Activated CD8-positive, alpha-beta memory T cell treated with anti-CD3 and anti-CD28 coated beads for 36 hours (primary cell): ENCODE measurements around the gene MSI2. TPM values are rescaled to one million over a fixed set of nuclear protein-coding genes. Genes with fewer than 3 reads are reported as not detected.

Experiments used
- CTCF ChIA-PET: fragments of 350-600 bp; sonication (Branson Sonifier 250); formaldehyde crosslinking; loops from one replicate; lab custom pipeline; 2021; ENCODE audit warnings: antibody characterized with exemption; lab: Charles Lee
- POLR2A ChIA-PET: fragments of 350-600 bp; sonication (Branson Sonifier 250); formaldehyde crosslinking; loops from one replicate; lab custom pipeline; 2021; ENCODE audit warnings: antibody characterized with exemption; lab: Charles Lee
- total RNA-seq, 2 experiments: library from RNA; stranded (reverse); gene quantifications; one replicate each; pipeline ENCODE4 v1.2.3, GENCODE V29; 2021

The MSI2 gene
- total RNA-seq, 2 experiments from 2014 or later: 56.5 to 59.6 TPM

GRCh38 chr17:57326764-57327163, 70.4 kb downstream of the MSI2 start:
- POLR2A ChIA-PET: interaction anchor here (0.6 kb wide), 1 partner anchor 115 kb away, joined by 3 read pairs; no protein-coding TSS in a partner anchor
- CTCF ChIA-PET: interaction anchor here (1.1 kb wide), 2 partner anchors 9 to 84 kb away, joined by 3 to 4 read pairs; no protein-coding TSS in a partner anchor

GRCh38 chr17:57327176-57327970, 71.0 kb downstream of the MSI2 start:
- POLR2A ChIA-PET: no interaction called here
- CTCF ChIA-PET: interaction anchor here (1.1 kb wide), 2 partner anchors 10 to 84 kb away, joined by 3 to 4 read pairs; no protein-coding TSS in a partner anchor

GRCh38 chr17:57328109-57328882, 72.0 kb downstream of the MSI2 start:
- ChIA-PET CTCF (no interaction called here), POLR2A (no interaction called here)

GRCh38 chr17:57329380-57330214, 73.3 kb downstream of the MSI2 start:
- ChIA-PET POLR2A (no interaction called here), CTCF (interaction anchor here (1.2 kb wide), 1 partner anchor 87 kb away, joined by 4 read pairs; no protein-coding TSS in a partner anchor)

GRCh38 chr17:57330587-57330986, 74.3 kb downstream of the MSI2 start:
- POLR2A ChIA-PET: no interaction called here
- CTCF ChIA-PET: no interaction called here

GRCh38 chr17:57331423-57331822, 75.1 kb downstream of the MSI2 start:
- ChIA-PET POLR2A (no interaction called here), CTCF (no interaction called here)

- POLR2A ChIA-PET: no interaction called here
- CTCF ChIA-PET: no interaction called here
Observed at GRCh38 chr17:57332501-57332900, 76.2 kb downstream of the MSI2 start.

GRCh38 chr17:57335195-57335792, 79.0 kb downstream of the MSI2 start:
- POLR2A ChIA-PET: interaction anchor here (0.7 kb wide), 1 partner anchor 63 kb away, joined by 3 read pairs; no protein-coding TSS in a partner anchor
- CTCF ChIA-PET: no interaction called here

- ChIA-PET POLR2A (no interaction called here), CTCF (no interaction called here)
Observed at GRCh38 chr17:57337390-57337789, 81.1 kb downstream of the MSI2 start.

GRCh38 chr17:57338257-57338914, 82.1 kb downstream of the MSI2 start:
- POLR2A ChIA-PET: no interaction called here
- CTCF ChIA-PET: no interaction called here

- CTCF ChIA-PET: no interaction called here
- POLR2A ChIA-PET: no interaction called here
Observed at GRCh38 chr17:57340160-57340981, 84.0 kb downstream of the MSI2 start.

GRCh38 chr17:57341611-57342540, 85.6 kb downstream of the MSI2 start:
- POLR2A ChIA-PET: interaction anchor here (0.5 kb wide), 1 partner anchor 233 kb away, joined by 8 read pairs; no protein-coding TSS in a partner anchor
- CTCF ChIA-PET: no interaction called here

- ChIA-PET CTCF (no interaction called here), POLR2A (no interaction called here)
Observed at GRCh38 chr17:57342963-57343589, 86.8 kb downstream of the MSI2 start.

- POLR2A ChIA-PET: no interaction called here
- CTCF ChIA-PET: no interaction called here
Observed at GRCh38 chr17:57343717-57344116, 87.4 kb downstream of the MSI2 start.

GRCh38 chr17:57344261-57344660, 87.9 kb downstream of the MSI2 start:
- CTCF ChIA-PET: no interaction called here
- POLR2A ChIA-PET: no interaction called here

- POLR2A ChIA-PET: no interaction called here
- CTCF ChIA-PET: no interaction called here
Observed at GRCh38 chr17:57349541-57350247, 93.4 kb downstream of the MSI2 start.
